Thoracic aorta (tissue), 2 donors: Measurements from ENCODE around the gene ANO9. TPM values are rescaled to one million over a fixed set of nuclear protein-coding genes. Genes with fewer than 3 reads are reported as not detected.

Experiments used
- ATAC-seq: fragments of 150-250 bp; one replicate; pipeline ENCODE4 v1.8.0; 2017; ENCODE audit warnings: low read depth; ENCODE audit not compliant: insufficient number of reproducible peaks, low FRiP score
- DNase-seq: peaks from one replicate; pipeline ENCODE4 v3.0.0-alpha.2; 2020; ENCODE audit warnings: low spot score
- H3K27ac ChIP-seq, 2 donors: fragments of 200-600 bp; sonication (generic); 1 replicate in 1 of 2; 2 replicates in 1 of 2; pipeline ENCODE4 v1.5.1; 2016; ENCODE audit warnings: mild to moderate bottlenecking in 2 of 2, moderate library complexity in 2 of 2
- H3K27me3 ChIP-seq: fragments of 200-600 bp; sonication (generic); replicated peaks from 2 replicates; pipeline ENCODE4 v1.6.0; 2016; ENCODE audit warnings: mild to moderate bottlenecking; ENCODE audit not compliant: insufficient read depth
- H3K36me3 ChIP-seq: fragments of 200-600 bp; sonication (generic); one replicate; pipeline ENCODE4 v1.5.1; 2016
- H3K4me1 ChIP-seq, 2 donors: fragments of 200-600 bp; sonication (generic); 1 replicate in 1 of 2; 2 replicates in 1 of 2; pipeline versions ENCODE4 v1.5.1 to v1.6.0; 2016; ENCODE audit warnings: low read depth in 2 of 2, mild to moderate bottlenecking in 1 of 2; ENCODE audit not compliant: control insufficient read depth in 1 of 2
- H3K4me3 ChIP-seq: fragments of 200-600 bp; sonication (generic); 2 replicates; pipeline ENCODE4 v1.5.1; 2016; ENCODE audit warnings: mild to moderate bottlenecking
- H3K9me3 ChIP-seq: fragments of 200-600 bp; sonication (generic); 2 replicates; pipeline ENCODE4 v1.5.1; 2016
- total RNA-seq, 2 donors: library from RNA; depleted of rRNA; stranded (reverse); fragments of >200 nt; gene quantifications; one replicate each; pipeline versions ENCODE4 v1.1.0 to v1.2.3, GENCODE V29; 2016
- TF ChIP-seq, protein P1 (sequence below): fragments of 200-600 bp; sonication (generic); IDR thresholded peaks from one replicate; pipeline ENCODE4 v1.5.1; 2019; ENCODE audit warnings: antibody characterized with exemption

Gene ANO9
- total RNA-seq, 2 donors from 2014 or later: 0.68 to 2.7 TPM

DNA sequence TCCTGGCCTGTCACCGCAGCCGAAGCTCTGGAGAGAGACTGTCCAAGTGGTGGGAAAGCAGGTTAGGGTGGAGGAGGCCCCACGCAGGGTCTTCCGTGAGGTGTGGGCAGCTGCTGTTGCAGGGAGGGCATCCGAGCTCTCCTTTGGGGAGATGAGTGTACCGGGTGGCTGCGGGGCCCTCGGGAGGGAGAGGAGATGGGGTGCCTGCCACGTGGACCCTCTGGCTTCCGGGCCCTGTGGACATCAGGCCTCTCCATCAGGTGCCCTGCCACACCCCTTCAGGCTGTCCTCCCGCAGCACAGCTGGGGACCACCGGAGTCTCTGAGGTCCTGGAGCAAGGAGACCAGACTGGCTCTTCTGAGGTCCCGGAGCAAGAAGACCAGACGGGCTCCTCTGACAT lies 9.9 kb upstream of the ANO9 start:
- TF ChIP-seq, protein P1, sequence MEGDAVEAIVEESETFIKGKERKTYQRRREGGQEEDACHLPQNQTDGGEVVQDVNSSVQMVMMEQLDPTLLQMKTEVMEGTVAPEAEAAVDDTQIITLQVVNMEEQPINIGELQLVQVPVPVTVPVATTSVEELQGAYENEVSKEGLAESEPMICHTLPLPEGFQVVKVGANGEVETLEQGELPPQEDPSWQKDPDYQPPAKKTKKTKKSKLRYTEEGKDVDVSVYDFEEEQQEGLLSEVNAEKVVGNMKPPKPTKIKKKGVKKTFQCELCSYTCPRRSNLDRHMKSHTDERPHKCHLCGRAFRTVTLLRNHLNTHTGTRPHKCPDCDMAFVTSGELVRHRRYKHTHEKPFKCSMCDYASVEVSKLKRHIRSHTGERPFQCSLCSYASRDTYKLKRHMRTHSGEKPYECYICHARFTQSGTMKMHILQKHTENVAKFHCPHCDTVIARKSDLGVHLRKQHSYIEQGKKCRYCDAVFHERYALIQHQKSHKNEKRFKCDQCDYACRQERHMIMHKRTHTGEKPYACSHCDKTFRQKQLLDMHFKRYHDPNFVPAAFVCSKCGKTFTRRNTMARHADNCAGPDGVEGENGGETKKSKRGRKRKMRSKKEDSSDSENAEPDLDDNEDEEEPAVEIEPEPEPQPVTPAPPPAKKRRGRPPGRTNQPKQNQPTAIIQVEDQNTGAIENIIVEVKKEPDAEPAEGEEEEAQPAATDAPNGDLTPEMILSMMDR: no peak
- H3K4me3 ChIP-seq: peak overlapping the region; percentile 88
- H3K27ac ChIP-seq: peak overlapping the region in 1 of 2 donors; percentile 63
- DNase-seq: no peak
- H3K27me3 ChIP-seq: no peaks in the 10 kb centered on the region
- H3K9me3 ChIP-seq: no peaks in the 10 kb centered on the region
- peaks cover 4% of the 10 kb centered on the region for H3K36me3 ChIP-seq
- peaks cover 18 to 26% of the 10 kb centered on the region in 2 donors for H3K4me1 ChIP-seq
- no peak for ATAC-seq

DNA sequence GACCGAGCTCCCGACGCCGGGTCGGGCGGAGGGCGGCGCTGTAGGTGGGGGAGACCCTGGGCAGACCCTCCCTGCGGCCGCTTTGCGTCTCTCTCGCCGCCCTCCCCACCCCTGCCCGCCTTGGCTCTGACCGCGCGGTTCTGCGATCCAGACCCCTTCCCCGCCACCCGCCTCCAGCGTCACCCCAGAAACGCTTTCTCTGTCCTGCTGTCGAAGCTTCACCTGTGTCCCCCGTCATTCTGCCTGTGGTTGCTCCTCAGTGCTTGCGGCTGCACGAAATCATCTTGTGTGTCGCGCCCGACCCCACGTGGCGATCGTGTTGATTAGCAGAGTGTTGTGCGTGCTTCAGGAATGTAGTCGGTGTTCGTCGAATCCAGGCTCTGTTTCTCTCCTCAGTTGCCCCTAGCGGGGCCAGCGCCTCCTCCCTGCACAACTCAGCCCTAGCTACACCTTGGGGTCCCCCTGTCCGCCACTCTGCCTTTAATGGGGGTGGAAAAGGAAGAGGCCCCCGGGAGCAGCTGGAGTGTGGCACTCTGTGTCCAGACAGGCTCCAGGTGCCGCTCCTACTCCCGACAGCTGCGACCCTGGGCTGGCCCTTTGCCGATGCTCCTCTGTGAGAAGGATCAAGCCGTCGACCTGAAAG lies 9.1 kb upstream of the ANO9 start:
- H3K36me3 ChIP-seq: peaks cover 4% of the 10 kb centered on the region
- no peak for ATAC-seq
- TF ChIP-seq, protein P1: no peak
- H3K27ac ChIP-seq: peak overlapping the region in 1 of 2 donors; percentile 63
- peak overlapping the region; percentile 88 for H3K4me3 ChIP-seq
- no peak for DNase-seq
- no peaks in the 10 kb centered on the region for H3K27me3 ChIP-seq
- H3K9me3 ChIP-seq: no peaks in the 10 kb centered on the region
- H3K4me1 ChIP-seq: peaks cover 18 to 26% of the 10 kb centered on the region in 2 donors

DNA sequence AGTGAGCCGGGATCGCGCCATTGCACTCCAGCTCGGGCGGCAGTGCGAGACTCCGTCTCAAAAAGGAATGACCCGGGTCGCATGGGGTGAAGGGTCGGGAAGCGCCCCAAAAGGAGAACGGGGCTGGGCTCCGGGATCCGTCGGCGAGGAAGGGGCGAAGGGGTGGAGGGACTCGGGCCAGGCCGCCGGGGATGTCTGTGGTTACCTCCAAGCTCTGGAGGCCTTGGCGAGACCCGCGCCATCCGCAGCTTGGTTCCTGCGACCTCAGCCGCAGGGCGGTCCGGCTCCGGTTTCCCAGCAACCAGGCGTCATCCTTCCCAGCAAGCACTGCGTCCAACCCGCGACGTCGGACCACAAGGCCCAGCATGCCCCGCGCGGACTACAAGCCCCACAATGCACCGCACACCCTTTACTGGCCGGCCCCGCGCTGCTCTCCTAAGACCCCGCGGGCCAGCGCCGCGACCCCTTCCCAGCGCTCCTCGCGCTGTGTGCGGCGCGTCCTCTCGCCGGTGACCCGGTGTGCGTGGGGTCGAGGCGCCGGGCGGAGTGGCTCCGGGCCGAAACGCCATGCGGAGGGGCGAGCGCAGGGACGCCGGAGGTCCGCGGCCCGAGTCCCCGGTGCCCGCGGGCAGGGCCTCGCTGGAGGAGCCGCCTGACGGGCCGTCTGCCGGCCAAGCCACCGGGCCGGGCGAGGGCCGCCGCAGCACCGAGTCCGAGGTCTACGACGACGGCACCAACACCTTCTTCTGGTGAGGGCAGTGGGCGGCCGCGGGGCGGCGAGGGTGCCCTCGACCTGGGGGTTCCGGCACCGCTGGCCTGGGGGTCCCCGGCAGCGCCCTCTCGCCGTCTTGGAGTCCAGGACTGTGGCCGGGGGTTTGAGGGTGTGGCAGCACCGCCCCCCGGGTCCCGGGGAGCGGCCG lies 8.3 kb upstream of the ANO9 start, which contains the start of gene PTDSS2:
Gene PTDSS2, plus strand, starts transcription at position 391 of the 920 bp plus-strand sequence. Its CDS starts 177 bp downstream, at position 568.
- TF ChIP-seq, protein P1: no peak
- Histone ChIP-seq H3K27ac (peak within 1 kb of the TSS; percentile 62 to 63), H3K27me3 (no peaks in the 10 kb centered on the region), H3K4me1 (peaks cover 18 to 26% of the 10 kb centered on the region in 2 donors), H3K9me3 (no peaks in the 10 kb centered on the region), H3K4me3 (peak within 1 kb of the TSS; percentile 88), H3K36me3 (peaks cover 4% of the 10 kb centered on the region)
- peak; percentile 92 for DNase-seq
- ATAC-seq: peak; percentile 60

DNA sequence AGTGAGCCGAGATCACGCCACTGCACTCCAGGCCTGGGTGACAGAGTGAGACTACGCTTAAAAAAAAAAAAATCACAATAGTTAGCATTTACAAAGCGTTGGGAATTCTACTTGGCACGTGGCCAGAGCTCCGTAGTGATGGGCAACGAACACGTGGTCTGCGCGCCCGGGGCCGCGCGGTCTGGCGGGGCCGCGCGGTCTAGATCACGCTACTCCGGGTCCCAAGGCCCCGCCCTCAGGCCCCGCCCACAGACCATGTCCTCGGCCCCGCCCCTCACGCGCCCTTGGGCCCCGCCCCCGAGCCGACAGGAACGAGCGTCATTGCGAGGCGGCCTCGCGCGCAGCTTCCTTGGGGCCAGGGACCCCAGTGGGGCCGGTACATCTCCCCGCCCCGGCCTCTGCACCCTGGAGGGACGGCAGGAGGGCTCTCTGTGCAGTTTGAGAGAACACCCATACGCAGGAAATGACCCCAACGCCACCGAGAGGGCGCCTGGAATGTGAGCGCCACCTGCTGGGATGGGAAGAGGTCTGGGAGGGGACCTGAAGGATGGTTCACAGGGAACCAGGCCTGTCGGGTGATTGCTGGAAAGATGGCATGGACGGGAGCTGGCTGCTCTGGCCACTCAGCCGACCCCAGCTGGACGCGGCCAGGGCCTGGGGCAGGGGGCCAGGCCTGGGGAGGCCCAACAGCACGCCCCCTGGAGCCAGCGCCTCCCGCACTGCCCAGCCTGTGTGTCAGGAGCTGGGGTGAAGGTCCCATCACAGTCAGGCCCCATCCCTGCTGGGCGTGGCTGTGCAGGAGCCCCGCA lies 6.3 kb upstream of the ANO9 start:
- TF ChIP-seq, protein P1: peak; percentile 73
- Histone ChIP-seq H3K36me3 (no peaks in the 10 kb centered on the region), H3K9me3 (no peaks in the 10 kb centered on the region), H3K4me3 (peak overlapping the region; percentile 94), H3K27me3 (no peaks in the 10 kb centered on the region), H3K4me1 (peaks cover 18 to 26% of the 10 kb centered on the region in 2 donors), H3K27ac (peak overlapping the region; percentile 78 to 83)
- ATAC-seq (peak; percentile 58), DNase-seq (peak; percentile 87)
